PFSK-1 (cell line): ENCODE data around the gene FBXO38.

Experiments used
- FOXP2 ChIP-seq: optimal IDR thresholded peaks from 2 replicates; pipeline ENCODE3; 2011; ENCODE audit warnings: borderline replicate concordance, control low read depth, inconsistent platforms; ENCODE audit not compliant: insufficient read depth; ENCODE audit errors: extremely low read length, extremely low read depth
- POLR2AphosphoS5 ChIP-seq: IDR thresholded peaks from 2 replicates; pipeline ENCODE4 v1.6.1; 2012; ENCODE audit warnings: low read depth, mild to moderate bottlenecking, control low read depth, low read length, moderate library complexity
- SIN3A ChIP-seq: IDR thresholded peaks from 2 replicates; pipeline ENCODE4 v1.6.1; 2012; ENCODE audit warnings: mild to moderate bottlenecking, low read length, moderate library complexity, borderline replicate concordance; ENCODE audit not compliant: insufficient read depth
- TAF1 ChIP-seq: IDR thresholded peaks from 2 replicates; pipeline ENCODE4 v1.6.1; 2012; ENCODE audit warnings: low read length, control low read depth, borderline replicate concordance; ENCODE audit not compliant: insufficient read depth
- TF ChIP-seq, protein P1 (sequence below), 2 experiments: IDR thresholded peaks; 2 replicates each; pipeline versions ENCODE4 v1.6.1 to v1.8.0; 2011 to 2012; ENCODE audit warnings: low read depth in 2 of 2, low read length in 2 of 2, control low read depth in 1 of 2, inconsistent platforms in 1 of 2, mild to moderate bottlenecking in 1 of 2, moderate library complexity in 1 of 2; ENCODE audit not compliant: insufficient read depth in 1 of 2

Gene FBXO38

DNA sequence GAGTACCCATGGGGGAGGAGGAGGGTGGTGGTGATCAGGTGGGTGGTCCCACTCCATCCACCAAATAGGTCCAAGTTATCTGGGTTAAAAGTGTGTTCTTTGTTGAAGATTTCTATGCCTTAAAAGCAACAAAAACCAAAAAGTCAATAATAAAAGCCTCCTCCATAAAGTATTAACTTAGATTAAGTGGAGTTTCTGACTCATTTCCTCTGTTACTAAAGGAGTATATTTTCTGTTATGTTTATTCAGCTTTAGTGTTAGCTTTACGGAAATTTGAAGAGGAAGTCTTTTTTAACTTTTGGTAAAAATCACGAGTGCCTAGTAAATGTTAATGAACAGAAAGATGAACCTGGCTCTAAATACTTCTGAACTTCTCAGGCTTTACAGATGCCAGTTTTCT is 17.8 kb downstream of the FBXO38 start:
- TF ChIP-seq SIN3A (no peak), POLR2AphosphoS5 (no peak), TAF1 (no peak), FOXP2 (no peak)

DNA sequence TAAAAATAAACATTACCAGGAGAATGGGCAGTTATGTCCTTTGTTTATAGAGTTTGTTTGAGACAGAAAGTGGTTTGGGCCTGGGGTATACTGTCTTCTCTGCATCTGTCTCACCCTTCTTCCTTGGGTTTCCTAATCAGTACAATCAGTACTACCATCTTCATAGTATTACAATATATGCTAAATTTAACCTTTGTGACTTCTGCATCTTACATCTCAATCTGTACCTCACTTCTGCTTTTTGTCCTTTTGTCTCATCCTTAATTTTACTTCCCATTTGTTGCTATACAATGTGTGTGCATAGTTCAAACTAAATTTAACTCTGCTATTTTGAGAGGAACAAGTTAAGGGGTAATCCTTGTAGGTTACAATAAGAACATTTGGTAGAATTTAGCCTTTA is 19.6 kb downstream of the FBXO38 start:
- TF ChIP-seq TAF1 (no peak), POLR2AphosphoS5 (no peak)

DNA sequence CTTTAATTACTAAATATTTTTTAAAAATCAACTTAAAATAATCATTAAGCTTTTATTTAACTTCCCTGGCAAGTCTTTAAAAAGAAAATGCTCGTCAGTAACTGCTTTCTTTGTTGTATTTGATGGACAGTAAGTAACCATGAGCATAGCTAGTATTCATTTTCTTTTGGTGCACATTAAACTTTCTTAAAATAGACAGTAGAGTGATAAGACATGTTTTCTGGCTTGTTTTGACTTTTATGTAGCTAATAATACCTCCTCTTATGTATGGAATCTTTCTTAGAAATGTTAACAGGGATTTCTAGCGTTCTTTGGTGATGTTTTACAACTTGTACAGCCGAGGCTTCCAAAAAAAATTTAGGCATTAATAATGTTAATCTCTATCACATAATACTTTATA is 22.6 kb downstream of the FBXO38 start:
- TF ChIP-seq TAF1 (no peak), POLR2AphosphoS5 (no peak), SIN3A (no peak), FOXP2 (no peak)
- TF ChIP-seq, protein P1, sequence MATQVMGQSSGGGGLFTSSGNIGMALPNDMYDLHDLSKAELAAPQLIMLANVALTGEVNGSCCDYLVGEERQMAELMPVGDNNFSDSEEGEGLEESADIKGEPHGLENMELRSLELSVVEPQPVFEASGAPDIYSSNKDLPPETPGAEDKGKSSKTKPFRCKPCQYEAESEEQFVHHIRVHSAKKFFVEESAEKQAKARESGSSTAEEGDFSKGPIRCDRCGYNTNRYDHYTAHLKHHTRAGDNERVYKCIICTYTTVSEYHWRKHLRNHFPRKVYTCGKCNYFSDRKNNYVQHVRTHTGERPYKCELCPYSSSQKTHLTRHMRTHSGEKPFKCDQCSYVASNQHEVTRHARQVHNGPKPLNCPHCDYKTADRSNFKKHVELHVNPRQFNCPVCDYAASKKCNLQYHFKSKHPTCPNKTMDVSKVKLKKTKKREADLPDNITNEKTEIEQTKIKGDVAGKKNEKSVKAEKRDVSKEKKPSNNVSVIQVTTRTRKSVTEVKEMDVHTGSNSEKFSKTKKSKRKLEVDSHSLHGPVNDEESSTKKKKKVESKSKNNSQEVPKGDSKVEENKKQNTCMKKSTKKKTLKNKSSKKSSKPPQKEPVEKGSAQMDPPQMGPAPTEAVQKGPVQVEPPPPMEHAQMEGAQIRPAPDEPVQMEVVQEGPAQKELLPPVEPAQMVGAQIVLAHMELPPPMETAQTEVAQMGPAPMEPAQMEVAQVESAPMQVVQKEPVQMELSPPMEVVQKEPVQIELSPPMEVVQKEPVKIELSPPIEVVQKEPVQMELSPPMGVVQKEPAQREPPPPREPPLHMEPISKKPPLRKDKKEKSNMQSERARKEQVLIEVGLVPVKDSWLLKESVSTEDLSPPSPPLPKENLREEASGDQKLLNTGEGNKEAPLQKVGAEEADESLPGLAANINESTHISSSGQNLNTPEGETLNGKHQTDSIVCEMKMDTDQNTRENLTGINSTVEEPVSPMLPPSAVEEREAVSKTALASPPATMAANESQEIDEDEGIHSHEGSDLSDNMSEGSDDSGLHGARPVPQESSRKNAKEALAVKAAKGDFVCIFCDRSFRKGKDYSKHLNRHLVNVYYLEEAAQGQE (IDR thresholded peaks at IDR 0.05; ENCODE audit: insufficient read depth in 1 of 2, low read depth in 2 of 2, low read length in 2 of 2), result no peak

DNA sequence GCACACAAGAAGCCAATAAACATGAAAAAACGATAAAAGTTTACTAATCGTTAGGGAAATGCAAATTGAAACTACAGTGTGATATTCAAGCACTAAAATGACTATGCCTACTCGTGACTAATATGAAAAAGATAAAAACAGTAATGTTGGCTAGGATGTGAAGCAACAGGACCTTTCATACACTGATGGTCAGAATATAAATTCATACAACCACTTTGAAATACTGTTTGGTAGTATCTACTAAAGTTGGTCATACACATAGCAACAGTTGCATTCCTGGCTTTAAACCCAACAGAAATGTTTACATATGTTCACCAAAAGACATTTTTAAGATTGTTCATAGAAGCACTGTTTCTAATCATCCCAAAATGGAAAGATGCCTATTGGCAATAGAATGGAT is 24.3 kb downstream of the FBXO38 start:
- no peak for TF ChIP-seq POLR2AphosphoS5
- TF ChIP-seq FOXP2, result no peak
- TF ChIP-seq TAF1, result no peak
- TF ChIP-seq, protein P1 (IDR thresholded peaks at IDR 0.05; ENCODE audit: insufficient read depth in 1 of 2, low read depth in 2 of 2, low read length in 2 of 2), result no peak
- no peak for TF ChIP-seq SIN3A

DNA sequence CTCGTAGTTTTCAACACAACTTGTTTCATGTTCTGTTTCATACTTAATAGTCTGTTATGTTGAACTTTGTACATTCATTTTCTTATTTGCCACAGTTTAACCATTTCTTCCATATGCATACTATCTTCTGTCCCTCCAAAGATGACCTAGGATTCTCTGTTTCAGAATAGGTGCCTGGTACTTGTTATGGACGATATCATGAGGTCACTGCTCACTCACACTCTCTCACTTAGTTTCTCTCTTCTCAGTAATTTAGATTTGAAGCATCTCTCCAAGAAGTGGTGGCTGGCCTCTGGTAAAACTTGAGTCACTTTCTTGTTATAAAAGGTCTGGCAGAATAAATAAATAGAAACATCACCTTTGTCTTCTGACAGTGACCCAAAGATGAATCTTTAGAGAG is 28.4 kb downstream of the FBXO38 start:
- TF ChIP-seq SIN3A (no peak), FOXP2 (no peak), POLR2AphosphoS5 (no peak), TAF1 (no peak)
- TF ChIP-seq, protein P1 (IDR thresholded peaks at IDR 0.05; ENCODE audit: insufficient read depth in 1 of 2, low read depth in 2 of 2, low read length in 2 of 2), result no peak

DNA sequence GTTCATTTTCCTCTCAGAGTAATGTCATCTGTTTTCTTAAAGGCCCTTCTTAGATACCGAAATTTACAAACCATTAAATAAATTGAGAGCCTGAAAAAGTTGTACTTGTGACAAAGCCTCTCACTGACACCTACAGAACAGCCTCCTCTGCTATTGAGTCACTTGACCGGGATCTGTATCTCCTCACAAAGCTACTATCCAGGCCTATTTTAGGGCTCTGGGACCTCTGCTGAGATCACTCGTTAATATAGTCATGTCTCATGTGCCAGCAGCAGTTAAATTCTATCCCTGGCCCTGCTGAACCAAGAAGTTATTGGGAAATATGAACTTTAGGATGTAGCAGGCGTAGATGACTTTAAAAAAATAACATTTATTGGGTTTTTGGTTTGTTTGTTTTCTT is 31.1 kb downstream of the FBXO38 start:
- no peak for TF ChIP-seq SIN3A
- no peak for TF ChIP-seq TAF1
- no peak for TF ChIP-seq POLR2AphosphoS5
- no peak for TF ChIP-seq FOXP2
- TF ChIP-seq, protein P1 (IDR thresholded peaks at IDR 0.05; ENCODE audit: insufficient read depth in 1 of 2, low read depth in 2 of 2, low read length in 2 of 2), result no peak
